HG02798 (cell line): ENCODE measurements around the gene CASK.

Experiments used
- ATAC-seq: cut with Tn5 transposase; IDR thresholded peaks from one replicate; pipeline ENCODE4 v1.9.1; 2021; ENCODE audit warnings: mild to moderate bottlenecking; ENCODE audit not compliant: unreplicated experiment, poor library complexity

The CASK gene

DNA sequence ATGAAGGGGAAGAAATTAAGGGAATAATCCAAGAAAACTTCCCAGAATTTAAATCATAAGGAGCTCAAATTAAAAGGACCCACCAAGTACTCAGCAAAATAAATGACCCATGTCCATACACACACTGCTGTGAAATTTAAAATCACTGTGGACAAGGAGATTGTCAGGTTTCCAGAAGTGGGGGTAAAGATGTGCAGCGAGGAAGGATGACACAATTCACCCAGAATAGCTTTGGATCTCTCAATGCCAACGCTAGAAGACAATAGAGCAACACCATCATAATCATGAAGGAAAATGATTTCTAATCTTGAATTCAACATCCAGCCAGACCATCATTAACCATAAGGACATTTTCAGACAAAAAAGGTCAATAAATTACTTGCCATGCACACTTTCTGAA lies 65.7 kb downstream of the CASK start:
- ATAC-seq = no peak

- no peak for ATAC-seq
These were observed 76.6 kb downstream of the CASK start for GRCh38 chrX:41846714-41847113.

DNA sequence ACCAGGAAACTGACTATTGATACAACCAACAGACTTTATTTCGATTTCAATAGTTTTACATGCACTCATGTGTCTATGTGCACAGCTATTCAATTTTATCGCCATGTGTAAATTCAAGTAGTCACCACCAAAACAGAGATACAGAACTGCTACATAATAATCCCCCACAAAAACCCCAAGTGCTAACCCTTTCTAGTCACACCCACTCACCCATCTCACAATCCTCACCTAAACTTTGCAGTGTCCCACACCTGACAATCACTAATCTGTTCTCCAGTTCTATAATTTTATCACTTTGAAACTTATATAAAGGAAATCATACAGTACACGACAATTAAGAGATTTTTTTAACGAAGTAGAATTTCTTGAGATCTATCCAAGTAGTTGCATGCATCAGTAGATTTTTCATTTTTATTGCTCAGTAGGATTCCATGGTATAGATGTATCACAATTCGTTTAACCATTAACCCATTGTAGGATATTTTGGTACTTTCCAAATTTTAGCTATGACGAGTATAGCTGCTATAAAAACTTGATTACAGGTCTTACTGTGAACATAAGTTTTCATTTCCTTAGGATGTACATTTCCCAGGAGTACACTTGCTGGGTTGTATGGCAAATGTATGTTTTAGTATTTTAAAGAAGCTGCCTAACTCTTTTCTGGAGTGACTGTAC lies 85.9 kb downstream of the CASK start:
- ATAC-seq = no peak

GRCh38 chrX:41828826-41829225 lies 94.5 kb downstream of the CASK start:
- no peak for ATAC-seq

DNA sequence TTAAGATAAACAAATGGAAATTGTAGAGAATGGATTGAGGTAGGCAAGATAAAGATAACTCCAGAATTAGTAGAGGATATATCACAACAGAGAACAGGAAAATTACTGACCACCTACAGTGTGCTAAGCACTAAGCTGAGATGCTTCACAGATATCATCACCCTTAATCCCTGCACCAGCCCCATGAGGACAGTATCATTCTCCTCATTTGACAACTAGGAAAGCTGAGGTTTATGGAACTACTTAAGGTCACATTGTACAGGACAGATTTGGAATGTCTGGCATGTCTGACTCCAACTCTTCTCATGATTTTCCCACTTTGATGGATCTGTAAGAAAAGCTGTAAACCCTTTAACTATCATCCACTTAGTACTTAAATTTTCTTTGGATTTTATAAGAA lies 95.5 kb downstream of the CASK start:
- no peak for ATAC-seq

GRCh38 chrX:41825796-41826195 lies 97.6 kb downstream of the CASK start:
- no peak for ATAC-seq

- no peak for ATAC-seq
These were observed 98.8 kb downstream of the CASK start for GRCh38 chrX:41824551-41824950.

- no peak for ATAC-seq
These were observed 100.0 kb downstream of the CASK start for GRCh38 chrX:41823402-41823801.

GRCh38 chrX:41822892-41823291 lies 100.5 kb downstream of the CASK start:
- no peak for ATAC-seq

GRCh38 chrX:41808047-41808446 lies 115.3 kb downstream of the CASK start:
- no peak for ATAC-seq

DNA sequence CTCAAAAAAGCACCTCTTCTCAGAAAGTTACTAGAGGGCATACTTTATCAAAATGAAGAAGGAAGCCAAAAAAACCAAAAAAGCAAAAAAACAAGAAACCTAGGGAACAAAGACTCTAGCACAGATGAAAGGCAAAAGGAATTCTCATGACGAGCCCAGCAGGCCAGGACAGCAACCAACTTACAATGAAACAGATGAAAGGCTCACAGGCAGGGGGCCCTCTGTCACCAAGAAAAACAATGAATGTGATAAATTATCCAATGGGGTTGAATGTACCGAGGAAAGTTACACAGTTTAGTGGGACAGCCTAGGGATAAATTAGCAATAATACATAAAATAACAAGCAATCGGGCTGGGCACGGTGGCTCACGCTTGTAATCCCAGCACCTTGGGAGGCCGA lies 120.4 kb downstream of the CASK start:
- ATAC-seq = no peak

DNA sequence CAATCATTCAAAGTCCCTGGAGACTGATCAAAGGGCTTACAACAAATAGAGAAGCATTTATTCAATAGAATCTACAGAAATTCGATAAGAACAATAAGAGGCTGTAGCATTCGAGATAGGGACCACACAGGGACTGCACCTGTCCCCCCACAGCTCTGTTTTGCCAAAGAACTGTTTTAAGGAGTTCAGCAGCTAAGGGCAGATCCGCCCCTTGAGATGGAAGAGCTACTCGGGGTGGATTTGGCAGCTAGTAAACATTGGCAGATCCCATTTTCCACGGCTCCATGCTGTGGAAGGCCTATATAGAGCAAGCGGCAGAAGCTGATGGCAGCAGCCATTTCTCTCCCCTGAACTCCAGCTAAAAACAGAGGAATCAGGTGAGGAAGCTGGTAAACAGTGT lies 123.7 kb downstream of the CASK start:
- ATAC-seq = no peak

GRCh38 chrX:41796577-41796976 lies 126.8 kb downstream of the CASK start:
- ATAC-seq = peak; percentile 57

- ATAC-seq = no peak
These were observed 127.3 kb downstream of the CASK start for GRCh38 chrX:41796046-41796445.

DNA sequence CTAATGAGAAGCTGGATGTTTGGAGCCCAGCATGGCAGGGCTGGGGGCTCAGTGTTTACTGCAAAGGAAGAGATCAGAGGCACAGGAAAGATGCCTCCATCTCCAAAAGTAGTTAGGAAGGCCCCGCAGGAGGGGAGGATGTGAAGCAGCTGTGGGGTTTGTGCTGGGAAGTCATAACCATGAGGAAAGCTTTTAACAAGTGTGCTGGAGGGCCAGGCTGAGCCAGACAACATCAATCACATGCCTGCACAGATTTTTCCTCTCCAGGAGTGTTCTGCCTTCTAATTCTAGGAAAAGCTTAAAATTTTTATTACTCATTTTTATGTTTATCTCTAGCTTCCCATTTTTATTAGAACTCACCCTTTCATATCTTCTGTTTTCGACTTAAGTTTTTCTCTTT lies 134.0 kb downstream of the CASK start:
- no peak for ATAC-seq

- no peak for ATAC-seq
These were observed 137.7 kb downstream of the CASK start for GRCh38 chrX:41785685-41786084.

DNA sequence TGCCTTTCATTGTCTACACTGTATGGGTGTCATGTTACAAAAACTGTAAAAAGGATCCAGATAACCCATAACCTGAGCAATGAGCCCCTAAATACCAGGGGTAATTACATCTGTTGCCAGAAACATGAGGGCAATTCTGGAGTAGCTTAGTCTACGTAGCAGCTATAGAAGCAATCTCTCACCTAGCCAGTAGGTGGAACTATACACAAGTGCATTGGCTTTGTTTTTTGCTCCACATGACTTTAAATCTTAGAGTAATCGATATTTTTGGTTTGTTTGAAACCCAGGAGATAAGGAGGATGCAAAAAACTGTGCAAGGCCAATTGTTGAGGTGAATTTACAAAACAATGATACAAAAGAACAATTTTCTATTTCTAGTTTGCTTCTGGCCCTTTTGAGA lies 141.9 kb downstream of the CASK start:
- ATAC-seq = peak; percentile 50

DNA sequence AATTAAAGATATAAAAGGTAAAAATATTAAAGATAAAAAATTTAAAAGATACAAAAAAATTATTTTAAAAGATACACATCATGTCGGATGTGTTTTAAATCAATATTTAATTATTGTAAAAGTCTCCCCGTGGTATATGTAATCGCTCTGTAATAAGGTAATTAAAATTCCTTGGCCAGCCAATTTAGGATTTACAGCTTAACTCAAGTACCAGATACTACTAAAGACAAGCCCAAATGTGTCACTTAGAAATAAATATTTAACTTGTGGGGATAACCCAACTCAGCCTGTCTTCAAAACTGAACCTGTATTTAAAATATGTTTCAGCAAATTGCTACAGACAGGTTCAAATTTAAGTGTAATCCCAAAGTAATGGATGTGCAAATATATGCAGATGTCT lies 143.4 kb downstream of the CASK start:
- no peak for ATAC-seq

- no peak for ATAC-seq
These were observed 144.3 kb downstream of the CASK start for GRCh38 chrX:41779030-41779564.

- no peak for ATAC-seq
These were observed 161.7 kb downstream of the CASK start for GRCh38 chrX:41761702-41762101.

GRCh38 chrX:41761169-41761568 lies 162.2 kb downstream of the CASK start:
- no peak for ATAC-seq

DNA sequence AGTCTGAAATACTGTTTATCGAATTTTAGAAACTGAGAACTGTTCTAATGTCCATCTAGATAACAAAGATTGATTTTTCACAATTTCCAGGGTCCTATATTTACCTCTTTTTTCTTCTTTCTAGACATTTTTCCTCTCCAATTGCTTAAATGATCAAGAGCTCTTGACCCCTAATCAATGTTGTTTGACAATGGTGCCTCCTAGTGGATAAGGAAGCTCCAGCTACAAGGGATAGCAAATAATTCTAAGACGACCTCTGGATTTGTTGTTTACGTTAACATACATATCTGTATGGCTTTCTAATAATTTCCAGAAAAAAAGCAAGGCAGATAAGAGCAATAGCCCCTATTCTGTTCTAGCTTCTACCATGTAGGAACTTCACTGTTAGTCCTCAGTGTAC lies 163.5 kb downstream of the CASK start:
- no peak for ATAC-seq

DNA sequence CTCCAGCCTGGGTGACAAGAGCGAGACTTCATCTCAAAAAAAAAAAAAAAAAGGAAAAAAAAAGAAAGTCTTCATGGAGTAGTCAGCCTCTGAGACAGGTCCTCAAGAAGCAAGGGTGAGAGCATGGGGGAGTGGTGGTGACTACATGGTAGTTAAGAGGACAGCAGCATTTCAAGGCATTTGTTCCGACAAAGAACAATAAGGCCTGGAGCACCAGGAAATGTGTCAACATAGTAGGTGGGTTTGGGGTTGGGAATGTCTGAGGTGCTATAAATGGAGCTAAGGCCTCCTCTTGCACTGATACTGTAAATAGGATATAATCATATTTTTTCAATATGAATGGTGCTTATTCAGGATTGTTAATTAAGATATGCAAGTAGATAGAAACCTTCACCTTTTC lies 165.0 kb downstream of the CASK start:
- no peak for ATAC-seq
